Mesodermal cell (in vitro differentiated cells): Measurements from ENCODE around the gene USP34.
A peak's percentile ranks its signal among the peaks of the same experiment; 100 is the strongest.
"Not testable (repeated sequence)": the region's sequence is repeated elsewhere in the genome, so short reads cannot be mapped to it uniquely, and the experiment has no call there.

Source experiments
- H3K27ac ChIP-seq: 2 replicates; pipeline ENCODE4 v1.7.0; 2013; ENCODE audit warnings: mild to moderate bottlenecking, low read depth, low read length, moderate library complexity; ENCODE audit not compliant: severe bottlenecking
- H3K36me3 ChIP-seq: 2 replicates; pipeline ENCODE4 v1.7.1; 2013; ENCODE audit warnings: mild to moderate bottlenecking, low read length, moderate library complexity; ENCODE audit not compliant: control insufficient read depth, insufficient read depth
- H3K4me1 ChIP-seq: one replicate; pipeline ENCODE4 v1.7.1; 2013; ENCODE audit warnings: mild to moderate bottlenecking, low read length; ENCODE audit not compliant: insufficient read depth, control insufficient read depth, poor library complexity, severe bottlenecking
- H3K4me3 ChIP-seq: 2 replicates; pipeline ENCODE4 v1.7.0; 2013; ENCODE audit warnings: low read length, control low read depth, mild to moderate bottlenecking; ENCODE audit not compliant: insufficient read depth, poor library complexity, severe bottlenecking; ENCODE audit errors: extremely low read depth
- H3K9me3 ChIP-seq: 2 replicates; pipeline ENCODE4 v1.7.1; 2013; ENCODE audit warnings: mild to moderate bottlenecking, low read length, moderate library complexity; ENCODE audit not compliant: control insufficient read depth
- WGBS, 2 experiments: methylation state at CpG; one replicate each; pipeline ENCODE4 v1.1.5; 2013; ENCODE audit warnings: missing lambda C conversion rate in 2 of 2; ENCODE audit not compliant: insufficient coverage in 2 of 2; 5-methylcytosine and 5-hydroxymethylcytosine counted together

Gene USP34

GRCh38 chr2:61157371-61158003, 313.4 kb downstream of the USP34 start:
- Histone ChIP-seq H3K4me3 (no peak overlapping the region), H3K4me1 (no peaks in the 10 kb centered on the region), H3K27ac (no peak overlapping the region), H3K36me3 (peaks cover 7% of the 10 kb centered on the region), H3K9me3 (no peaks in the 10 kb centered on the region)
- 77 to 80% methylated on average over 5 of the region's 5 CpGs for WGBS, 2 experiments

GRCh38 chr2:61151436-61151835, 319.5 kb downstream of the USP34 start:
- WGBS, 2 experiments: no CpG with 5 or more reads among the region's 1 CpG
- H3K9me3 ChIP-seq: no peaks in the 10 kb centered on the region
- no peak overlapping the region for H3K4me3 ChIP-seq
- H3K27ac ChIP-seq: no peak overlapping the region
- H3K4me1 ChIP-seq: no peaks in the 10 kb centered on the region
- H3K36me3 ChIP-seq: peaks cover 37% of the 10 kb centered on the region

- Histone ChIP-seq H3K4me1 (peaks cover 3% of the 10 kb centered on the region), H3K27ac (no peak overlapping the region), H3K9me3 (peaks cover 3% of the 10 kb centered on the region), H3K36me3 (peaks cover 40% of the 10 kb centered on the region), H3K4me3 (no peak overlapping the region)
- WGBS, 2 experiments: 93 to 100% methylated on average over 3 to 5 of the region's 6 CpGs
Measured at GRCh38 chr2:61149074-61149473, 321.8 kb downstream of the USP34 start.

GRCh38 chr2:61148091-61148490, 322.8 kb downstream of the USP34 start:
- H3K9me3 ChIP-seq, H3K27ac ChIP-seq, H3K4me3 ChIP-seq, H3K4me1 ChIP-seq: not testable (repeated sequence)
- peaks cover 43% of the 10 kb centered on the region for H3K36me3 ChIP-seq
- WGBS, 2 experiments: 94 to 100% methylated on average over 2 to 4 of the region's 5 CpGs

GRCh38 chr2:61145990-61146389, 324.9 kb downstream of the USP34 start:
- no CpG with 5 or more reads among the region's 2 CpGs for WGBS, 2 experiments

GRCh38 chr2:61144697-61145268, 326.1 kb downstream of the USP34 start:
- Histone ChIP-seq H3K36me3 (peaks cover 21% of the 10 kb centered on the region), H3K27ac (peak overlapping the region; percentile 62), H3K4me3 (peak overlapping the region; percentile 61), H3K4me1 (peaks cover 3% of the 10 kb centered on the region), H3K9me3 (peaks cover 3% of the 10 kb centered on the region)
- 14 to 18% methylated on average over 25 to 27 of the region's 31 CpGs for WGBS, 2 experiments

More at GRCh38 chr2:61145990-61146389, 324.9 kb downstream of the USP34 start:
- Histone ChIP-seq H3K36me3 (peaks cover 33% of the 10 kb centered on the region), H3K27ac (no peak overlapping the region), H3K4me1 (peaks cover 3% of the 10 kb centered on the region), H3K9me3 (peaks cover 3% of the 10 kb centered on the region), H3K4me3 (no peak overlapping the region)

- Histone ChIP-seq H3K9me3 (peaks cover 3% of the 10 kb centered on the region), H3K4me3 (no peak overlapping the region), H3K27ac (no peak overlapping the region), H3K36me3 (peaks cover 6% of the 10 kb centered on the region), H3K4me1 (peaks cover 3% of the 10 kb centered on the region)
- 80% methylated on average over 1 of the region's 1 CpG; no CpG with 5 or more reads in 1 of the 2 experiments for WGBS, 2 experiments
Measured at GRCh38 chr2:61141151-61141550, 329.7 kb downstream of the USP34 start.

GRCh38 chr2:61138859-61139258, 332.0 kb downstream of the USP34 start:
- no peak overlapping the region for H3K27ac ChIP-seq
- no peaks in the 10 kb centered on the region for H3K4me1 ChIP-seq
- H3K9me3 ChIP-seq: no peaks in the 10 kb centered on the region
- H3K36me3 ChIP-seq: peaks cover 3% of the 10 kb centered on the region
- WGBS, 2 experiments: 91 to 93% methylated on average over 1 to 2 of the region's 4 CpGs
- no peak overlapping the region for H3K4me3 ChIP-seq
